HuH-7.5 (cell line): Measurements from ENCODE around the gene COL2A1.

Experiments used
- DNase-seq: peaks from one replicate; pipeline ENCODE4 v3.0.0; 2011; ENCODE audit warnings: low spot score

The COL2A1 gene

DNA sequence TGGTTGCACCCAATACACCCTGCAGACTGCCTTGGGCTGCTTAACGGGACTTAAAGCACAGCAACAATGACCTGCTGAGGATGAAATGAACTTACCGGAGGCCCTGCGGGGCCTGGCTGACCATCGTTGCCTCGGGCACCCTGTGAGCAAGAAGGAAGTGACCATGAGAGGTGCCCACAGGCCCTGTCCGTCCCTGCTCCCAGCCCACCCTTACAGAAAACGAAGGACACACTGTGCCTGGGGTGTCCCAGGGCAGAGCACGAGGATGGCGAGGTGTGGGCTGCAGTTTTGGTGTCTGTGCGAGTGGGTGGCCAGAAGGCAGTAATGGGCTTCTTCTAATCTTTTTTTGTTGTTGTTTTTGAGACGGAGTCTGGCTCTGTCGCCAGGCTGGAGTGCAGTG, 14.6 kb downstream of the COL2A1 start:
- DNase-seq = no peak

DNA sequence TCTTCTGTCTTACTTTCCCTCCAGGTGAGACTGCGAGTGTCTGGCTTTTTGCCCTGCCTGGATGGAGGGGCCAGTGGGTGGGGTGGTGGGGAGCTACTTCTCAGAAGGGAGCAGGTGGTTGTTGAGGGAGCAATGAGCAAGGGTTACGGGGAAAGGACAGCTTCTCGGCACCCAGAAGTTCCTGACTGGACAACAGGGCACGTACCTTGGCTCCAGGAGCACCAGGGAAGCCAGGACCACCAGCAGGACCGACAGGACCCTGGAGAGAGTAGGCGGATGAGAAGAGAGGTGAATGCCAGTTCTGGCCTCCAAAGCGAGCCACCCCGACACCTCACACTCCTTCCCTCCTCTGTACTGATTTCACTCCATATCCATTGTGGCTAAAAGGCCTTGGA, 15.3 kb downstream of the COL2A1 start:
- DNase-seq = no peak

DNA sequence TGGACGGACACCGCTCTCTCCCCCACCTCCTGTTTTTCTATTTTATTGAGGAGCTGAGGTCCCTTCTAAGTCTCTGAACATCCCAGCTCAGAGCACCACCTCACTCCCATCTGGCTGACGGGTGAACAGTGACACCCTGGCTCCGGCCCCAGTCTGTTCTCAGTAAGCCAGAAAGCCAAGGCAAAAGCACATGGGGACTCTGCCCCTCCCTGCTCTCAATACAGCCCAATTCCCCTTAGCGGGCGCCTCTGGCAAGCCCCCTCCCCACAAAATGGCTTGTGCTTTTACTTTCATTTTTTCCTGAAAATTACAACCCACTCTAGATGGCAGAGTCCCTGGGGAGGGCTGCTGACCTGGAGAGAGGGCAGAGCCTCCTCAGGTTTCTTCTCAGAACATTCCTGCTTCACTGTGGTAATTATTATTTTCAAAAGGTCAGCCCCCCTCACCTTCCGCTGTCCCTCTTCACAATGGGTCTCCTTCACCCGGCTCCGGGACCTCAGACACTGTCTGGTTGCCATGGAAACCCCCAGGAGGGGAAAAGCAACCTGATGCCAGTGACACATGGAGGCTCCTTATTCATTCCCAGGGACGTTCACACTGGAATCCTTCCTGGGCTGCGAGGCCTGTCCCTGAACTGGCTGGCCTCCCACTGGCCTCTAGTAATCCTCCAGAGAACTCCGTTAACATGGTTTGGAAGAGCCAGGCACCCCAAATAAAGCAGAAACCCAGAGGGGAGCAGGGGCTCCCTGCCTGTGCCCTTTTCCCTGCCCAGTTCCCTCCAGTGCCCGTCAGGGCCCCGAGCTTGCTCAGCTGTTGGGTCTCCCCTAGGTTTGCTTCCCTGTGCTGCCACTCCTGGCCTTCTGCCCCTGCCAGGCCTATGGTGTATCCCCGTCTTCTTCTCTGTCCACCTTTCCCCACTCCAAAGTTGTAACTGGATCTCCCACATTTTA, 15.9 kb downstream of the COL2A1 start:
- no peak for DNase-seq

DNA sequence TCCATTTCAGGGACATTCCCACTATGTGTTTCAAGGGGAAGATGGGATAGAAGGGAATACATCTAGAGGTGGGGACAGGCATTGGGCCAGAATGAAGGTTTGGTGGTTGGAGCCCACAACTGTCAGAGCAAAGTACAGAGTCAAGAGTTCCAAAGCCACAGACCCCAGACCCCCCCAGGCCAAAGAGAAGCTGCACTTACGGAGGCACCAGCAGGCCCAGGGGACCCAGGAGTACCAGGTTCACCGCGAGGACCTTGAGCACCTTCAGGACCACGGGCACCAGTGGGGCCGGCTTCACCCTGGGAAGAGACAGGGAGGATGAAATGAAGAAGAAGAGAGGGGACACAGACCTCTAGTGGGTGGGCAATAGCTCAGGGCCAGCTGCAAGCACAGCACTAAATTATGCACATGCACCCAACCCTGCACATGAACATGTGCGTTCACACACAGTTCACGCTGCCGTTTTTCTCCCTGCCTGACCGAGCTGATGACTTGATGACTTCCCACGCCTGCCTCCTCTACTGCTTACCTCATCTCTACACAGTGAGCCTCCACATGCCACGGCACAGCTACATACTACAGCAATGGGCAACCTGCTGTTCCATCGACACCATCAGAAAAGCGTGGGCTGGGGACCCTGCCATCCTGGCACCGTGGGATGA, 16.7 kb downstream of the COL2A1 start:
- DNase-seq = no peak

DNA sequence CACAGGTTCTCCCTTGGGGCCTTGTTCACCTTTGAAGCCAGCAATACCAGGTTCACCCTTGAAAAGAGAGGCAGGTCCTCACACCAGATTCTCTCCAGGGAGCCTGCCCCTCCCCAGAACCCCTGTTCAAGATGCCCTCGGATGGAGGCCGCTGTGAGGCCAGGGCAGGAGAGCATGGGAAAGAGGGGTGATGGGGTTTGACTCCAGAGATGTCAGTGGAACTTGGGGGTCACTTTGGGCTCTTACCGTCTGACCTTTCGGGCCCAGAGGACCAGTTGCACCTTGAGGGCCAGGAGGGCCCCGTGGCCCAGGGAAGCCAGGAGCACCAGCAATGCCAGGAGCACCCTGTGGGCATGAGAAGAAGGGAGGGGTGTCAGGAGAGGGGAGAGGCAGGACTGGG, 17.4 kb downstream of the COL2A1 start:
- no peak for DNase-seq

DNA sequence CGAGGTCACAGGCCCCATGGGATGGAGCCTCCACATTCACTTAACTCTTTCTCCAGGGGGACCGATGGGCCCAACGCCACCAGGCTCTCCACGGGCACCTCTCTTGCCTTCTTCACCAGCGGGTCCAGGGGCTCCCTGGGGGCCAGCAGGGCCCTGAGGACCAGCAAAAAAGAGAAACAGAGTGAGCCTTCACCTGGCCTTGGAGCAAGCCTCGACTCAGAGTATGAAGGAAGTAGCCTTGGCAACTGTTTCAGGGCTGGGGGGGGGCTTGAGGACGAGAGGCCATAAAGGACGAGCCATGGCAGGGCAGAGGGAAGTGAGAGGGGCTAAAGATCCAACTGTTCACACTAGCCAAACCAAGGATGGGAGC, 18.0 kb downstream of the COL2A1 start:
- no peak for DNase-seq

DNA sequence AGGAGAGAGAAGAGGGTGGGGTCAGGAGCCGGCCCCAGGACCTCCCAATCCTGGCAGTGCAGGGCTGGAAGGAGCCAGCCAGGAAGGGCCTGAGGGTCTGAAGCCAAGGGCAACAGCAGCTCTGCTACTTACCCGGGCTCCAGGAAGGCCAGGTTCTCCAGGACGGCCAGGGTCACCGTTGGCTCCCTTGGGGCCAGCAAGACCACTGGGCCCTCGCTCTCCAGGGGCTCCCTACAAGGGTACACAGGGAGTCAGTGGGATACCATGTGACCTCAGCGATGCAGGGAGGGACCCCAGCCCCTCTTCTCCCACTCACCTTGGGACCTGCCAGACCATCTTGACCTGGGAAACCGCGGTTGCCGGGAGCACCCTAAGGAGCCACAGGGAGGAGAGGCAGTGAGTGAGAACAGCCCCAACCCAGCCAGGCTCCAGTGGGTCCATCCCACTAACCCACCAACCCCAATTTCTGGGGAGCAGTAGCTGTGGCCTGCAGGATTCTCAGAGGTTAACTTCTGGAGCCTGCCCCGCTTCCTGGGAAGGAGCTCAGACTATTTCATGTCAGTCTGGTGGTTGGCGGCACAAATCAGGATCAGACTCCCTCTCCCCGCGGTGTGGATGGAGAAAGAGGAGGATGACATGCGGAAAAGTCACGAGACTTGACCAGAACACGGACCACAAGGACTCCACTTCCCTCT, 18.5 kb downstream of the COL2A1 start:
- no peak for DNase-seq

DNA sequence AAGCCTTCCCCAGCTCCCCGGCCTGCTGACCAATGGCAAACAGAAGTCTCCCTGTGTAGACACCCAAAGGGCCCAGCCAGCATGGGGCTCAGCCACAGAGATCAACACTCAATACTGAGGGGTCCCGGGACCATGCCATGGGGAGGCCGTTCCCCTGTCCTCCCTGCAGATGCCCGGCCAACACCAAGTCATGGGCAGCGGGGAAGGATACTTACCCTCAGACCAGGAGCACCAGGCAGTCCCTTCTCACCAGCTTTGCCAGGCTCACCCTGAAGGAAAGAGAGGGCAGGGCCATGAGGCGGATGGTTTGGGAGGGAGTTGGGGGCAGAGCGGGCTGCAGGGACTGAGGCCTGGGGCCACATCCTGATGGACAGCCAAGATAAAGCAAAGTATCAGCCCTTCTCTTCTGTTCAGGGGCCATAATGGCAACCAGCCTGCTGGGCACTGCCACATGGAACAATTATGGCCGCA, 19.9 kb downstream of the COL2A1 start:
- no peak for DNase-seq

DNA sequence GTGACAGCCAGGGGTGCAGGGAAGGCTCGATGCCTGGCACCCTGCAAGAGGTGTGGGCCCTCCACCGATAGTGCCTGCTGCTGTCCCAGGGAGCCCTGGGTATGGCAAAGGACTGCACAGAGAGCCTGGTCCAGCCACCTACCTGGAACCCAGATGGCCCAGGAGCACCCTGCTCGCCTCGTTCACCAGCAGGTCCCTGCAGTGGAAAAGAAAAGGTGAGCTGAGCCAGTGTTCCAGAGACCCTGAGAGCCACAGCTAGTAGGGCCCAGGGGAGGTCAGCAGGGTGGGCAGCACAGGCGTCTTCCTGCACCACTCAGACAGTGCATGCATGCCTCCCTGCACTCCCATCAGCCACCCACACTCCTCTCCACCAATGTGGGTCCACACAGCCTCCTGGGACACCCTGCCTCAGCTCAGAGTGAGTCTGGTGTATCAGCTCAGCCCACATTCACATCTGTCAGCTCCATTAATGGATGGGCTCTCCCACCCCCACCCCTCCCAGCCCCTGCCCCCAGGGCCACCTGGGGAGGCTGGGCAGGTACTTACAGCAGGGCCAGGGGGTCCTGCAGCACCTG, 20.6 kb downstream of the COL2A1 start:
- no peak for DNase-seq

DNA sequence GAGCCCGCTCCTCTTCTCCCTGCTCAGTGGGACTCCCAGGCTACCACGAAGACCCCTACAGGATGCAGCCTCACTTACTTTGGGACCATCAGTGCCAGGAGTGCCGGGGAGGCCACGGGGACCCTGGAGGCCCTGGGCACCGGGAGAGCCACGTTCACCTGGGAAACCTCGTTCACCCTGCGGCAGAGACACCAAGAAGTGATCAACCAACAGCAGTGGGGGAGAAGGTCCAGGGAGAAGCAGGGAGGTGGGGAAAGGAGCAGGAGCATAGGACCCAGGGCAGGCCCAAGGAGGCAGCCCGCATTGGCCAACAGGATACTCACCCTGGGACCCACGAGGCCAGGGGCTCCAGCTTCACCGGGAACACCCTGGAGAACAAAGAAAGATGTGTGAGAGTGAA, 21.5 kb downstream of the COL2A1 start:
- DNase-seq = no peak

DNA sequence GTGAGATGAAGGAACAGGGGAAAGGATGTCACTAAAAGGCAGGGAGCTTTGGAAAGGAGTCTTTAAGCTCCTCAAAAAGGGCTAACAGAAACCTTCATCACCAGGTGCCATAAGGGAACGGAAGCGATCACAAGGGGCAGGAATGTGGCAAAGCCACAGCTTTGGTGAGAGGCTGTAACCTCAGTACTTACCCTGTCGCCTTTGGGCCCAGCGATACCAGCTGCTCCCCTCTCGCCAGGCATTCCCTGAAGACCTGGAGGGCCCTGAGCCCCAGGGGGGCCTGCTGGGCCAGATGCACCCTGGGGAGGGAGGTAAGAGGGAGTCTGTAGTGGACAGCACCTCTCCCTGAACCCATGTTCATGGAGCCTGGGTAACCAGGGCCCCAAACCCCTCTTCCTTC, 22.0 kb downstream of the COL2A1 start:
- DNase-seq = no peak

DNA sequence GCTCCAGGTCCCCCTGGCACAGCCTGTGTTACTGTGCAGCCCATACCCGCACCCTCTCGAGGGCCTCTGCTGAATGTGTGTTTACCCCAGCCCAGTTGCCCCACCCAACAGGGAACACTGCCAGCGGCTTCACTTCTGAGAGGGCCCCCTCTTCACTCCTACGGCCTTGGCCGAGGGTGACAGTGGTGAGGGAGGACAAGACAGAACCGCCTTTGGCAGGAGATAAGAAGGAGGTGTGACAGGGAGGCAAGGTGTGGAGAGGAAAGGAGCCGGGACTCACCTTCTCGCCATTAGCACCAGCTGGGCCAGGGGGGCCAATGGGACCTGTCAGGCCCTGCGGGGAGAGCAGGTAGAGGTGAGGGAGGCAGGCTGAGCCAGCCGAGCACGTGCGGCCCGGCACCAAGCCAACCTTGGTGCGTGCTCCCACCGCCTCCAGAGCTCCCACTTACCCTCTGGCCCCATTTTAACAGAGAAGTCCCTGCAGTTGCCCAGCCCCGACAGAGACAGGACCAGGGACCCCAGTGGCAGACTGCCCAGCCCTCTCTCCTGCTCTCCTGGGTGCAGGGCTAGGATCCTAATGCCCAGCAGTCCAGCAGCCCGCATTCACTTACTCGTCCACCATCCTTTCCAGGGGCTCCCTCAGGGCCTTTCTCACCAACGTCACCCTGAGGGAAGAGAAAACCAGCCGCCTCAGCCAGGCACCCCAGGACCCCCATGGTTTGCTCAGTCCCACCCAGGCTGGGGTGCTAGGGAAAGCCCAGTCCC, 22.6 kb downstream of the COL2A1 start:
- DNase-seq = no peak

DNA sequence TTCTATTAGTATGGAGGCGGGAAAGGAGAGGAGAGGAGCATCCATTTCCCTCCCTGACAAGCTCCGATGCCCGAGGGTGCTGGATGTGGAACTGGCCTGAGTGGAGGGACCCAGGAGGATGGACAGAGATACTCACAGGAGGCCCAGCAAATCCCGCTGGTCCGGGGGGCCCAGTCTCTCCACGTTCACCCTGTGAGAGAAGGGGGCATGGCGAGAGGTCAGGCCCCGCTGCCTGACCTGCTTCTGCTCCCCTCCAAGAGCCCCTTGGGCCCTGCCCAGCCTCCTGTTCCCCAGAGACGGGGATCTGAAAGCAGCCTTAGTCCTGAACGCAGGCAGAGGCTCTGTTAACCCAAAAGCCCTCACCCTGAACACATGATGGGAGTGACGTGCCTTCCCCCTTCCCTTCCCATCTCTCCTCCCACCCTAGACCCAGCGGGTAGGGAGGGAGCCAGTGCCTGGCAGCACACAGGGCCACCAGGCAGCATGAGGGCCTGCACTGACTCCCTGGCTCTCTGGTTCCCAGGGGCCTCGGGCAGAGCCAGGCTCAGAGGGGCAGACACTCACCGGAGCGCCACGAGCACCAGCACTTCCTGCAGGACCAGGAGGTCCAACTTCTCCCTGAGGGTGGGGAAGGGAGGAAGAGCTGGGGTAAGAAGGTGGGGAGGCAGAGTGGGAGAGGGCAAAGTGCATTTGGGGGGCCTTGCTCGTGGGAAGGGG, 23.3 kb downstream of the COL2A1 start:
- DNase-seq = no peak

DNA sequence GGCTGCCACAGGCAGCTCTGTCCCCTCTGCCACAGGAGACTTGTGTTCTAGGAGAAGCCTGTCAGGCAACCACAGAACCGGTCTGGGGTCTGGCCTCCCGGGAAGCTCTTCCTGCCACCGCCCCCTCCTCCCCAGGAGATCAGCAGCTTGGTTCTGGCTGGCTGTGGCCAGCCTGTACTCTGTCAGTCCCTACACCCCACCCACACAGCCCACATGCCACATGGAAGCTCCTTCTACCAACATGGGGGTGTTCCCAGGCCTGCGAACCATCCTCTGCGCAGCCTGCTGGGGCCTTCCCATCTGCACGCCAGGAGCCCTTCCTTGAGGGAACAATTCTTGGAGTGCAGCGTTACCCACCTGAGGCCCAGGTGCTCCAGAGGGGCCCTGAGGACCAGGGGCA, 24.1 kb downstream of the COL2A1 start:
- no peak for DNase-seq

DNA sequence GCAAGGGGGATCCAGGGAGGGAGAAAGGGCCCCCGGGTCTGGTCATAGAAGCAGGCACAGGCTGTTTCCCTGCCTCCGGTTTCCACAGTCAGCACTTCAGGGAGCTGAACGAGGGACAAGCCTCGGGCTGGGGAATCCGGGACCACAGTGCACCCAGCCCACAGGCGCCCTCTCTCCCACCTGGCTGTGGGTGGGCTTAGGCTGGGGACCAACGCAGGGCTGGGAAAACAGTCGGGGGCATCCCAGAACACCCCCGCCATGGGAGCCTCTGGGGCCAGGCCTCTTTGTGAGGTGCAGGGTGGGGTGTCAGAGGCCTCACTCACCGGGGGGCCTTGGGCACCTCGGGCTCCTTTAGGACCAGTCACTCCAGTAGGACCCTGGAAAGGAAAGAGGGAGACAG, 24.6 kb downstream of the COL2A1 start:
- no peak for DNase-seq

DNA sequence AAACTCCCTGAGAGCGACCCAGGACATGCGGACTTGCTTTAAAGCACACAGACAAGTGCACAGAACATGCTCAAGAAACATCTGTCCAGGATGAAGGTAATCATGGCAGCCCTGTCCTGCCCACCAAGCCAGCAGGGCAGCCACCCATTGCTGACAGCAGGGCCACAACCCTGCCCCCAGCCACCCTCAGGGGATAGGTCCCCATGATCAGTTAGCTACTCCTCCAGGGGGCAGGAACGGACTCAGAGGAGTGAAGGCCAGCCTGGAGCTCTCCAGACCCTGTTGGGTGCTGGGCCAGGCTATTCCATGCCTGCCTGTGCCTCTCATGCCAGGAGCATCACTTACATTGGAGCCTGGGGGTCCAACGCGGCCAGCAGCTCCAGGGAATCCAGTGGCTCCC, 25.1 kb downstream of the COL2A1 start:
- DNase-seq = no peak

DNA sequence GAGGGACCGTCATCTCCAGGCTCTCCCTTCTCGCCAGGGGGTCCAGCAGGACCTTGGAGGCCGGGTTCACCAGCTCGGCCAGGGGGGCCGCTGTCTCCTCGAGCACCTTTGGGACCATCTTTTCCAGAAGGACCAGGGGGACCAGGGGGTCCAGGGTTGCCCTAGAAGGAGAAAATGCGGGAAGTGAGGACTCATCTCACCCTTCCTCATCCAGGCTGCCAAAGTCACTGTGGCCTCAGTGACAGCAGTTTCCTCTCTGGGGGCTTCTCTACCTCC, 25.7 kb downstream of the COL2A1 start:
- DNase-seq = no peak

DNA sequence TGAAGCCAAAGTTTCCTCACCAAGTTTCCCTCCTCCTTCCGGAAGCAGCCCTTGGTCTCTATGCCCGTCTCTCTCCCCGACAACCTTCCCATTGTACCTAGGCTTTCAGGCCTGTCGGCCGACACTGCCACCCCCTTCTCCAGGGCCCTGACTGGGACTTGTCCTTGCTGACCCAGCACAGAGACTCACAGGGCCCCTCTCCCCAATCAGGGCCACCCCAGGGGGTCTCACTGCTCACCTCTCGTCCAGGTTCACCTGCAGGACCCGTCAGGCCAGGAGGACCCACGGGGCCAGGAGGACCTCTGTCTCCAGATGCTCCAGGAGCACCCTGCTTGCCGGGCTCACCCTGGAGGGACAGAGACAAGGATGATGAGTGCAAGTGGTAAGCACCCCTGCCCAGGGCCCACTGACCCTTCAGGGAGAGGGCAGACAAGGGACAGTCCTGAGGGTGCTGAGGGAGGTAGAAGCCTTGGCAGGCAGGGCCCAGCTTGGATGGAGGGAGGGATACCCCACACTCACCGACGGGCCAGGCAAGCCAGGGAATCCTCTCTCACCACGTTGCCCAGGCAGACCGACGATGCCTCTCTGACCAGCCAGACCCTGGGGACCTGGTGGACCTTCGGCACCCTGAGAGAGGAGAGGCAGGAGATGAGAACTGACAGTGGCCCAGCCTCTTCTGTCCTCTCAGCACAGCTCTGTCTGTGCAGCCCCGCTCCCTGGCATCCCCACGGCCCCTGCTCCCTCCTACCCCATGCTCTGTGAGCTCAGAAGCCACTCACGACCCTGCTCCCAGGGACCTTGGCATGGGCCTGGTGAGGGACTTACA, 26.3 kb downstream of the COL2A1 start:
- DNase-seq = no peak

DNA sequence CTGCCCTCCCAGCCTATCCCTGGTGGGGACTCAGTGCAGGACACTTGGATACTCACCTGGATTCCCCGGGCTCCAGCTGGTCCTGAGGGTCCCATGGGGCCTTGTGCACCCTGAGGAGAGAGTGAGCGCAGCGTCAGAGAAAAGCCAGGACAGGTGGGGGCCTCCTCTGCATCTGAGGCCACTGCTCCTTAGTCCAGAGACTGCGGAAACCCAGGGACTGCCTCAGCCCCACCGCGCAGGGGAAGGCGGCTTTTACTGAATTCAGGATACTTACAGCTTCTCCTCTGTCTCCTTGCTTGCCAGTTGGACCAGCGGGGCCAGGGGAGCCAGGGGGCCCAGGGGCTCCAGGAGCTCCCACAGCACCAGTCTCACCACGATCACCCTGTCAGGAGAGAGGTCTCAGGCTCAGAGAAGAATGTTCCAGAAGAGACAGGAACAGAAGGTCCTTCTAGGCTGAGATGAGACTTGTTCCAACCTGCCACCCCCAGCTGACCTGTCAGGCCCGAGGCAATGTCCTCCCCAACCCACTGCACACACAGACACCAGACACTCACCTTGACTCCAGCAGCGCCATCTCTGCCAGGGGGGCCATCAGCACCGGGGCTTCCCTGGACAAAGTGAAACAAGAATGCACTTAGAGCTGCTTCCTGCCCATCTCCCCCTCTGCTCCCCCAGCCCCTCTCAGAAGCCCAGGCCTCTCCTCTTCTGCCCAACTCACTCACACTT, 27.1 kb downstream of the COL2A1 start:
- no peak for DNase-seq

DNA sequence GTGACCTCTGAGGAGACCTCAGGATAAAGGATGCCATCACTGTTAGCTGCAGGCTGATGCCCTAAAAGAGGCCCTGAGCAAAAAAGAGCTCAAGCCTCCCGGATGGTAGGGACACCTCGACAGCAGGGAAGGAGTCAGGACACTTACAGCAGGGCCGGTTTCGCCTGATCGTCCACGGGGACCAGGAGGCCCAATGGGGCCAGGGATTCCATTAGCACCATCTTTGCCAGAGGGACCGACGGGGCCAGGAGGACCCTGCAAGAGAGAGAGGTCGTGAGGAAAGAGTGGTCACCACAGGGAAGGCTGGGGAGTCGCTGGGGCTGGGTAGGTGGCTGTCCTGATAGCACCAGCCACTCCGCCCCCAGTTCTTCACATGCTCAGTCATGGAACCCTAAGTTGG, 28.5 kb downstream of the COL2A1 start:
- no peak for DNase-seq
